ENCODE data around the gene IZUMO2.

- TF ChIP-seq POLR2A (IDR thresholded peaks at IDR 0.05) (no peak), CTCF (IDR thresholded peaks at IDR 0.05) (no peak)
These were observed 10.5 kb downstream of the IZUMO2 start for GRCh38 chr19:50152578-50152977.
